Measurements from ENCODE around the gene POLE3.
"Not testable (repeated sequence)": the region's sequence is repeated elsewhere in the genome, so short reads cannot be mapped to it uniquely, and the experiment has no call there.

The POLE3 gene

DNA sequence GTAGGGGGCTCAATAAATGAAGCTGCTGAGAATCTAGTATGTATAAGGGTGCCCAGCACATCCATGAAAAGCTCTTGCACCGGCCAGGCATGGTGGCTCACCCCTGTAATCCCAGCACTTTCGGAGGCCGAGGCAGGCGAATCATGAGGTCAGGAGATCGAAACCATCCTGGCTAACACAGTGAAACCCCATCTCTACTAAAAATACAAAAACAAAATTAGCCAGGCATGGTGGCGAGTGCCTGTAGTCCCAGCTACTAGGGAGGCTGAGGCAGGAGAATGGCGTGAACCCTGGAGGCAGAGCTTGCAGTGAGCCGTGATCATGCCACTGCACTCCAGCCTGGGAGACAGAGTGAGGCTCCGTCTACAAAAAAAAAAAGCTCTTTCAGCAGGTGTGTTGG, 4.1 kb downstream of the POLE3 start:
- in situ Hi-C loops (cut with MboI; ENCODE audit: low sequenced_read_pairs), result not testable (repeated sequence)

GRCh38 chr9:113403646-113404045, 6.8 kb downstream of the POLE3 start:
- in situ Hi-C loops (cut with MboI; ENCODE audit: low sequenced_read_pairs), result no loop called here

DNA sequence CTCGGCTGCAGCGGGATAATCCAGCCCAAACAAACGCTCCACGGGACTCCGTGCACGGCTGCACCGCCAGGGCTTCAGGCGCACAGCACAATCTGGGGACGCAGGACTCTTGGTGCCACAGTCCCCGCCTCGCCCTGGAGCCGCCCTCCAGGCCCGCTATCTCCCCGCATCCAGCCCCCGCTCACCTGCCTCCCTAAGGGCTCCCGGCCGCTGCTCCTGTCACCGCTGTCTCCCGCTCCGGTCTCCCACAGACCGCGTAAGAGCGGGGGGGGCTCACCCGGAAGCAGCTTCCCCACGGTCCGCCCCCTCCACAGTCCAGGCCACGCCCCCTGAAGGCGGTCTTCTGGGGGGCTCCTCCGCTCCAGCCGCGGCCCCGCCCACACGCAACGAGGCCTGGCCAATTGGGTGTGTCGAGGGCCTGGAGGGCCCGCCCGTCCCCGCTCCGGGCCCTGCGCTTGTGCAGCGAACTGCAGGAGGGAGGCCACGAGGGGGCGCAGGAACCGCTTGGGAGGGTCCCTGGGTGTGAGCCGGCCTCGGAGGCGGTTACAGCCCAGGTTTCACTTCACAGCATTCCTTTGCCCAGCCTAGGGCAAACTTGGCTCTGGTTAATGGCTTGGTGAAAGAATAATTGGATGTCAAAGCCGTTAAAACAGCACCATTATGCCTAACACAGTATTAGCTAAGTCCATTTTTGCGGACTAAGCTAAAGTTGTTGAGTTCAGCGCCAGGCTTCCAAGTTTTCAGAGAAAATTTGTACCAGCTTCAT, 9.3 kb downstream of the POLE3 start, which contains the start of gene ALAD:
TSS of gene ALAD (minus strand) at position 258 of the 766 bp plus-strand sequence. CDS start 7,725 bp downstream, outside the sequence.
- in situ Hi-C loops (cut with MboI; ENCODE audit: low sequenced_read_pairs), result no loop called here

GRCh38 chr9:113399646-113400200, 10.8 kb downstream of the POLE3 start:
- in situ Hi-C loops (cut with MboI; ENCODE audit: low sequenced_read_pairs), result no loop called here

GRCh38 chr9:113398796-113399195, 11.7 kb downstream of the POLE3 start:
- in situ Hi-C loops (cut with MboI; ENCODE audit: low sequenced_read_pairs), result no loop called here

DNA sequence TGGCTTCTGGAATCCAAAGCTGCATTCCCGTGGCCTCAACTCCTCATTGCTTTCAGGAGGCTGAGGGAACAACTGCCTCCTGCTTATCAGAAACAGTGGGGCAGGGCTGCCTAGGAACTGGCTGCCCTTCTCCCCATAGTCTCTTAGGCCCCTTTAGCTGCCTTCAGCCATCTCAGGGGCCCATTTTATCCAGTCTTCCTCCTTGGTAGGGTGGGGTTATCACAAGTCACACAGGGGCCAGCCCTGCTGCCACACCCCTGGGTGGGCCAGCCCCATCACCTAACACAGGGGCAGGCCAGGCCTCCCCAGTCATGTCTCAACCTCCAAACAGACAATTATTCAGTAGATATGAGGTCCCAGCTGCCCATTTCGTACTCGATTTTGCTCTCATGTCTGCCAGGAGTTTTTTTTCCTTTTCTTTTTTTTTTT, 13.3 kb downstream of the POLE3 start:
- in situ Hi-C loops (cut with MboI; ENCODE audit: low sequenced_read_pairs), result no loop called here

DNA sequence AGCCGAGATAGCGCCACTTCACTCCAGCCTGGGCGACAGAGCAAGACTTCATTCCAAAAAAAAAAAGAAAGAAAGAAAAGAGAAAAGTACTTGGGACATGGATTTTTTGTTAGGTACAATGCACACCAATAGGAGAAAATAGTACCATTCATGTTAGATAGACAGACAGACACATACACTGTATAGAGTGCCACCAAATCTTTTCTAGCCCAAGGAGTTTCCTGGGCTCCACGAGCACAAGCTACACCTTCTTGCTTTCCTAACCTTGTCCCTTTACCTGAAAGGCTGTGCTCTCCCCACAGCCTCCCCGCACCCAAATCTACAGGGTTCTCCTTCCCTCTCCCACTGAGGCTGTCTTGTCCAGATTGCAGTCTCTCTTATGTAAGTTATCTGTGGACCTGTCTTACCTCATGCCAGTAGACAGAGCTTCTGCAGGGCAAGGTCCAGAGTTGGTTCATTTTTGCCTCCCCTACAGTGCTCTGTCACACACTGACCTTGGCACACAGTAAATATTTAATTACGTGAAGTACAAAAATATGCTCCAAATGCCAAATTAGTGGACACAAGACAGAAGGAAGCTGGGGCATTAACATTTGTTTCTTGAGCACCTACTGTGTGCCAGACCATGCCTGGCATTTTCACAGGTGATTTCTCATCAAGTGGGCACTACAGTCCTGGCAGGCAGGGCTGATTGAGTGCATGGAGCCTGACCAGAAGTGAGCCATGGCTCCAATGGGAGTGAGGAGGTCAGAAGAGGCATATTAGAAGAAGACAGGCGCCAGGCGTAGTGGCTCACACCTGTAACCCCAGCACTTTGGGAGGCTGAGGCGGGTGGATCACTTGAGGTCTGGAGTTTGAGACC, 15.2 kb downstream of the POLE3 start:
- in situ Hi-C loops (cut with MboI; ENCODE audit: low sequenced_read_pairs), result no loop called here

GRCh38 chr9:113393281-113393680, 17.2 kb downstream of the POLE3 start:
- in situ Hi-C loops (cut with MboI; ENCODE audit: low sequenced_read_pairs), result no loop called here

- in situ Hi-C loops (cut with MboI; ENCODE audit: low sequenced_read_pairs), result no loop called here
Measured at GRCh38 chr9:113391917-113392316, 18.6 kb downstream of the POLE3 start.

- in situ Hi-C loops (cut with MboI; ENCODE audit: low sequenced_read_pairs), result no loop called here
Measured at GRCh38 chr9:113390192-113390960, 20.1 kb downstream of the POLE3 start.

- in situ Hi-C loops (cut with MboI; ENCODE audit: low sequenced_read_pairs), result no loop called here
Measured at GRCh38 chr9:113389451-113389850, 21.0 kb downstream of the POLE3 start.

DNA sequence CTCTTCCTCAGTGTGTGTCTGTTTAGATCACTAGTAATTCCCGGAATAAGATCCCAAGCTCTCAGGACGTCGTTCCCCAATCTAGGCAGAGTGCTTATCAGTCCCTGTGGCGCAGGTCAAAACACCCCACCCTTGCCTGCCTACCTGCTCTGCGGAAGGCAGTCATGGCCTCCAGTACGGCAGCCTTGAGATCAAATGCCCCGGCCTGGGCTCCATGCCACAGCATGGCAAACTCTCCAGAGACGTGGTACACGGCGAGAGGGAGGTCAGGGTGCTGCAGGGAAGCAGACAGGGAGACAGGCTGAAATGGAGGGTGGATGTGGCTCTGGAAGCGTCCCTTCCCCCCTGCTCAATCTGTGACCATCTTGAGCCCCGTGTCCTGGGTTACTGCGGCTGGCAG, 21.6 kb downstream of the POLE3 start:
- in situ Hi-C loops (cut with MboI; ENCODE audit: low sequenced_read_pairs), result no loop called here

DNA sequence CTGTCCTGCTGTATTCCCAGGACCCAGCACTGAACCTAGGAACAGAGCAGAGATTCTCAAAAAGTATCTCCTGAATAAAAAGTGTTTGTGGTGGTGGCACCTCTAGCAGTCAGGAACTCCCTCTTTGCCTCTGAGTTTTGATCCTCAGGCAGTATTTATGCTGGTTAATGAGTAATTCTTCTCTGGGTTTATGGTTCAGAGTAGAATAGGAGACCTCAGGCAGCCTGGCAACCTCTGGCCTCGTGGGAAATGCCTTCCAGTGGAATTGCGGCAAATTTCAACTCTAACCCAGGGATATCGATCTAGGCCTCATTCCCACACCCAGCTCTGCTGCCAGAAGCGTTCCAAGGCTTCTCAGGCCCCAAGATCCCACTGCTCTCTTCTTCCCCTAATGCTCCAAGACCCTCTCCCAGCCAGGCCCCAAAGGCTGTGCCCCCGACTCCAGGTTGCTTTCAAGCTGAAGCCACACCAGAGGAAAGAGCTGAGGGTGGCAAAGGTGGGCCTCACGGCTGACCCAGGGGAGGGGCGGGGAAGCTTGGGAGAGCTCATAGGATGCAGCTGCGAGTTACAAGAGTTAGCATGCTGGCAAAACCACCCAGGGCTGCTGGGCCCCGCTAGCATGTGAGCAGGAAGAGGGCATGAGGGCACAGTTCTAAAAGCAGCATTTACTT, 22.8 kb downstream of the POLE3 start:
- in situ Hi-C loops (cut with MboI; ENCODE audit: low sequenced_read_pairs), result no loop called here

DNA sequence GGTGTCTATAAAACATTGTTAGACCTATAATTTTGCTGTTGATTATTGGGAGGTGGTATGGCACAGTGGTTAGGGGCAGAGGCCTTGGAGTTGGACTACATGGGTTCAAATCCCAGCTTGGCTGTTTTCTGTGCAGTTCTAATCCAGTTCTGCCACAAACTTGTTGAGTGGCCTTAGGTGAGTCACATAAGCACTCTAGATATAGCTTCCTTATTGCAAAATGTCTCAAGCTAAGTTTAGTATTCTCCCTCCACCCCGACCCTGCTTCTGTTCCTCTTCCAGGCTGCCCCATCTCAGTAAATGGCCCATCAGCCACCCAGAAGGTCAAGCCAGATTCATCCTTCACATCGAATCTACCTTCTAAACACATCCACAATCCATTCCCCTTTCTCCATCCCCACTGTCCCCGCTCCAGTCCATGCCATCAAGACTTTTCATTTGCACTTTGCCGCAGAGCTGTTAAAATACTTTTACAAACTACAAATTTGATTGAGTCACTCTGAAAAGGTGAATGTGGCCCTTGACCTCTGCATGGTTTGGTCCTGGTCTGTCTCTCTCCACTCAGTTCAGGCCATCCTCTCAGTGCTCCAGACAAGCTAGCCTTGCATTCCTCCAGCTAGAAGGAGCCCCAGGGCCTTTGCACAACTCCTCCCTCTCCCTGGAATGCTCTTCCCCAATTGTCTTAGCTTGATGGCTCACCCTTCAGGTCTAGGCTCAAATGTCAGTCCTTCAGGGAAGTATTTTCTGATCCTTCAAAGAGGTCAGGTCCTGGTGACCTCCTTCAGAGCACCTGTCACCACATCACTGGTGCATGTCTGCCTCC, 23.7 kb downstream of the POLE3 start:
- in situ Hi-C loops (cut with MboI; ENCODE audit: low sequenced_read_pairs), result no loop called here

- in situ Hi-C loops (cut with MboI; ENCODE audit: low sequenced_read_pairs), result no loop called here
Measured at GRCh38 chr9:113381909-113382411, 28.5 kb downstream of the POLE3 start.

DNA sequence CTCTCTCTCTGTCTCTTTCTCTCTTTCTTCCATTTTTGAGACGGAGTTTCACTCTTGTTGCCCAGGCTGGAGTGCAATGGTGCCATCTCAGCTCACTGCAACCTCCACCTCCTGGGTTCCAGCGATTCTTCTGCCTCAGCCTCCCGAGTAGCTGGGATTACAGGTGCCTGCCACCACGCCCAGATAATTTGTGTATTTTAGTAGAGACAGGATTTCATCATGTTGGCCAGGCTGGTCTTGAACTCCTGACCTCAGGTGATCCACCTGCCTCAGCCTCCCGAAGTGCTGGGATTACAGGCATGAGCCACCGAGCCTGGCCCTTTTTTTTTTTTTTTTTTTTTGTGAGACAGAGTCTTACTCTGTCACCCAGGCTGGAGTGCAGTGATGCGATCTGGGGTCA, 29.0 kb downstream of the POLE3 start:
- in situ Hi-C loops (cut with MboI; ENCODE audit: low sequenced_read_pairs), result not testable (repeated sequence)

- in situ Hi-C loops (cut with MboI; ENCODE audit: low sequenced_read_pairs), result no loop called here
Measured at GRCh38 chr9:113380869-113381378, 29.6 kb downstream of the POLE3 start.

DNA sequence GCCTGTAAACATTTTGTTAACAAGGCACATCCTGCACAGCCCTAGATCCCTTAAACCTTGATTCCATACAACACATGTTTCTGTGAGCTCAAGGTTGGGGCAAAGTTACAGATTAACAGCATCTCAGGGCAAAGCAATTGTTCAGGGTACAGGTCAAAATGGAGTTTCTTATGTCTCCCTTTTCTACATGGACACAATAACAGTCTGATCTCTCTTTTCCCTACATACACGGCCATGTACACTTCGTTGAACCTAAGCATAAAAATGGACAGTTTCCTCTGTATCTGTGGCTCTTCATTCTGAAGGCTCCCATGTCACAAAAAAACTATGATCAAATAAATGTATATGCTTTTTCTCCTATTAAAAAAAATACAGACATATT, 30.7 kb downstream of the POLE3 start:
- in situ Hi-C loops (cut with MboI; ENCODE audit: low sequenced_read_pairs), result not testable (repeated sequence)
